GM23248 (cell line): Measurements from ENCODE around the gene ACOT9. TPM values are rescaled to one million over a fixed set of nuclear protein-coding genes. Genes with fewer than 3 reads are reported as not detected.
"Not testable (repeated sequence)": the region's sequence is repeated elsewhere in the genome, so short reads cannot be mapped to it uniquely, and the experiment has no call there.

Experiments
- DNase-seq: peaks from one replicate; pipeline ENCODE4 v3.0.0-alpha.2; 2015
- H2AFZ ChIP-seq: fragments of 200-600 bp; sonication (generic); 2 replicates; pipeline ENCODE4 v1.6.1; 2016; ENCODE audit warnings: antibody characterized with exemption
- H3F3A ChIP-seq: fragments of 200-600 bp; sonication (generic); 2 replicates; pipeline ENCODE4 v1.6.1; 2016; ENCODE audit warnings: mild to moderate bottlenecking, antibody characterized with exemption, mixed run types; ENCODE audit not compliant: insufficient read depth
- H3K27ac ChIP-seq: fragments of 200-600 bp; sonication (generic); 2 replicates; pipeline ENCODE4 v1.5.1; 2016; ENCODE audit warnings: mild to moderate bottlenecking
- H3K27me3 ChIP-seq: fragments of 200-600 bp; sonication (generic); replicated peaks from 2 replicates; pipeline ENCODE4 v1.6.1; 2016; ENCODE audit warnings: mild to moderate bottlenecking; ENCODE audit not compliant: insufficient read depth
- H3K36me3 ChIP-seq: fragments of 200-600 bp; sonication (generic); 2 replicates; pipeline ENCODE4 v1.6.1; 2016; ENCODE audit warnings: low read depth, mild to moderate bottlenecking
- H3K4me1 ChIP-seq: fragments of 200-600 bp; sonication (generic); 2 replicates; pipeline ENCODE4 v1.6.1; 2016; ENCODE audit warnings: mild to moderate bottlenecking; ENCODE audit not compliant: insufficient read depth
- H3K4me2 ChIP-seq: fragments of 200-600 bp; sonication (generic); one replicate; pipeline ENCODE4 v1.6.1; 2016; ENCODE audit warnings: mild to moderate bottlenecking; ENCODE audit not compliant: unreplicated experiment
- H3K4me3 ChIP-seq: fragments of 200-600 bp; sonication (generic); 2 replicates; pipeline ENCODE4 v1.5.1; 2016; ENCODE audit warnings: mild to moderate bottlenecking
- H3K79me2 ChIP-seq: fragments of 200-600 bp; sonication (generic); 2 replicates; pipeline ENCODE4 v1.6.1; 2016; ENCODE audit warnings: mild to moderate bottlenecking; ENCODE audit not compliant: insufficient read depth
- H3K9ac ChIP-seq: fragments of 200-600 bp; sonication (generic); 2 replicates; pipeline ENCODE4 v1.6.1; 2016; ENCODE audit warnings: mild to moderate bottlenecking
- H3K9me2 ChIP-seq: fragments of 200-600 bp; sonication (generic); 2 replicates; pipeline ENCODE4 v1.6.1; 2016; ENCODE audit warnings: mixed run types, mild to moderate bottlenecking, moderate library complexity; ENCODE audit not compliant: insufficient read depth
- H3K9me3 ChIP-seq: fragments of 200-600 bp; sonication (generic); one replicate; pipeline ENCODE4 v1.6.1; 2017; ENCODE audit warnings: low read depth
- H4K20me1 ChIP-seq: fragments of 200-600 bp; sonication (generic); 2 replicates; pipeline ENCODE4 v1.6.0; 2016; ENCODE audit not compliant: insufficient read depth
- EZH2 ChIP-seq: fragments of 200-600 bp; sonication (generic); IDR thresholded peaks from 2 replicates; pipeline ENCODE4 v1.6.1; 2018; ENCODE audit warnings: antibody characterized with exemption, mild to moderate bottlenecking; ENCODE audit not compliant: insufficient read depth, poor library complexity, severe bottlenecking
- EZH2phosphoT487 ChIP-seq: fragments of 200-600 bp; sonication (generic); IDR thresholded peaks from 2 replicates; pipeline ENCODE4 v1.6.1; 2018; ENCODE audit warnings: antibody characterized with exemption, moderate library complexity, mild to moderate bottlenecking, low read depth; ENCODE audit not compliant: insufficient read depth
- WGBS, 2 experiments: methylation state at CpG; one replicate each; pipeline ENCODE4 v1.1.6; 2015 to 2017; ENCODE audit warnings: low lambda C conversion rate in 2 of 2, low coverage in 1 of 2; ENCODE audit errors: missing lambda C conversion rate in 2 of 2; 5-methylcytosine and 5-hydroxymethylcytosine counted together
- in situ Hi-C: fragments of 300-500 bp; cut with MboI; formaldehyde crosslinking; loops from 2 replicates; pipeline ENCODE4 v1.15.0; 2020
- polyA plus RNA-seq: library from polyadenylated mRNA; unstranded; fragments of >200 nt; fragmentation: Nextera tagmentation; extraction: Ambion mirVana; gene quantifications from 2 replicates; pipeline ENCODE4 v1.2.1, GENCODE V29; 2016
- small RNA-seq: library from RNA; depleted of rRNA; stranded (forward); fragments of <200 nt; gene quantifications from one replicate; pipeline ENCODE3, GENCODE V24; 2014; ENCODE audit warnings: low read depth, low replicate concordance
- total RNA-seq: library from RNA; depleted of rRNA; stranded (reverse); fragments of >200 nt; shearing (Covaris generic); gene quantifications from 2 replicates; pipeline ENCODE4 v1.2.3, GENCODE V29; 2014; rRNA removed

The ACOT9 gene
- total and polyA plus RNA-seq, 2 experiments from 2014 or later, result 66.7 to 85.2 TPM

DNA sequence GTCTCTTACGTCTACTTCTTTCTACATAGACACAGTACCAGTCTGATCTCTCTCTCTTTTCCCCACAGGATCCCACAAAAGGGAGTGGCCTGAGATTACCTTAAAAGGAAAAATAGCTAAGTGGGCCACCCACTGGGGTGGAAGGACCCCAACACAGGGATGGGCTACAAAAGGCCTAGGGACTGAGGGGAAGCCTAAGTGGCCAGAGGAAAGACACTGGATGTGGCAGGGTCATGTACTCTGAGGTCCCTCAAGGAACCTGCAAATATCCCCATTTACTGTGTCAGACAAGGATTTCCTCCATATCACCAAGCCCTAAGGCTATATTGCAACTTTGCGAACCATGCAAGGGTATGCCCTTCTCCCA, 82.3 kb downstream of the ACOT9 start:
- Histone ChIP-seq H3K4me2 (no peak overlapping the region), H3K27me3 (no peaks in the 10 kb centered on the region), H3K9ac (no peak overlapping the region), H4K20me1 (no peaks in the 10 kb centered on the region), H3K27ac (no peak overlapping the region), H2AFZ (no peak overlapping the region), H3K4me3 (no peak overlapping the region), H3K4me1 (peaks cover 5% of the 10 kb centered on the region; the same call in 1 of the 2 replicates), H3F3A (peaks cover 17% of the 10 kb centered on the region), H3K9me3 (no peaks in the 10 kb centered on the region), H3K79me2 (no peaks in the 10 kb centered on the region), H3K9me2 (no peaks in the 10 kb centered on the region), H3K36me3 (no peaks in the 10 kb centered on the region)
- 94 to 95% methylated on average over 2 of the region's 2 CpGs for WGBS, 2 experiments
- in situ Hi-C loops, result no loop called here
- TF ChIP-seq EZH2phosphoT487 (no peak), EZH2 (no peak)
- DNase-seq, result no peak

DNA sequence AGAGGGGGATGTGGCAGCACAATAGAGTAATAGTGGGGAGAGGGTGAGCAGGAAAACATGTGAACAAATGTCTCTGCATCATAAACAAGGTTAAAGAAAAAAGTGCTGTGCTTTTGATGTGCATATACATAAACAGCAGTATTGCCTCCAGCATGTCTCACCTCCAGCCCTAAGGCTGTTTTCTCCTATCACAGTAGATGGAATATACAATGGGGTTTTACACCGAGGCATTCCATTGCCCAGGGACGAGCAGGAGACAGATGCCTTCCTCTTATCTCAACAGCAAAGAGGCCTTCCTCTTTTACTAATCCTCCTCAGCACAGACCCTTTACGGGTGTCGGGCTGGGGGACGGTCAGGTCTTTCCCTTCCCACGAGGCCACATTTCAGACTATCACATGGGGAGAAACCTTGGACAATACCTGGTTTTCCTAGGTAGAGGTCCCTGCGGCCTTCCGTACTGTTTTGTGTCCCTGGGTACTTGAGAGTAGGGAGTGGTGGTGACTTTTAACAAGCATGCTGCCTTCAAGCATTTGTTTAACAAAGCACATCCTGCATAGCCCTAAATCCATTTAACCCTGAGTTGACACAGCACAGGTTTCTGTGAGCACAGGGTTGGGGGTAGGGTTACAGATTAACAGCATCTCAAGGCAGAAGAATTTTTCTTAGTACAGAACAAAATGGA, 82.9 kb downstream of the ACOT9 start:
- H3K9me3 ChIP-seq, H3K79me2 ChIP-seq, H2AFZ ChIP-seq, H3K4me2 ChIP-seq, H3K27me3 ChIP-seq, H4K20me1 ChIP-seq, H3K9me2 ChIP-seq, in situ Hi-C loops, H3K27ac ChIP-seq, H3K4me1 ChIP-seq, DNase-seq, H3K4me3 ChIP-seq, H3K36me3 ChIP-seq, H3K9ac ChIP-seq: not testable (repeated sequence)
- 63 to 77% methylated on average over 7 to 8 of the region's 8 CpGs for WGBS, 2 experiments
- peaks cover 17% of the 10 kb centered on the region for H3F3A ChIP-seq

DNA sequence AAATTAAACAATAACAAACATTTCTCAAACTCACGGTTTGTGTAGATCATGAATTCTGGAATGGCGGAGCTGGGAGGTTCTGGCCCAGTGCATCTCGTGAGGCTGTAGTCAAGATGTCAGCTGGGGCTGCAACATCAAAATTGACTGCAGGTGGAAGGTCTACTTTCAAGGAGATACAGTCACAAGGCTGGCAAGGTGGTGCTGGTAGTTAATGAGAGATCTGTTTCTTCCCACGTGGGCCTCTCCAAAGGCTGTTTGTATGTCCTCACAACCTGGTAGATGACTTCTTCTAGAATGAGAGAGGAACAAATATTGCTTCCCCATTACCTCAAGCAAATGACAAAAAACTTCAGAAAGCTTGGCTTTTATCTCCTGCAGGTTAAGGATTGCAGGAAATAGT, 83.7 kb downstream of the ACOT9 start:
- TF ChIP-seq EZH2, result no peak
- TF ChIP-seq EZH2phosphoT487, result no peak
- 84 to 85% methylated on average over 4 of the region's 4 CpGs for WGBS, 2 experiments
- no peak for DNase-seq
- no peak overlapping the region for H3K27ac ChIP-seq
- no peaks in the 10 kb centered on the region for H3K27me3 ChIP-seq
- peaks cover 17% of the 10 kb centered on the region for H3F3A ChIP-seq
- no peak overlapping the region for H2AFZ ChIP-seq
- H3K9me2 ChIP-seq, result no peaks in the 10 kb centered on the region
- H4K20me1 ChIP-seq, result no peaks in the 10 kb centered on the region
- peaks cover 5% of the 10 kb centered on the region; the same call in 1 of the 2 replicates for H3K4me1 ChIP-seq
- no peak overlapping the region for H3K9ac ChIP-seq
- no peak overlapping the region for H3K4me3 ChIP-seq
- H3K4me2 ChIP-seq, result no peak overlapping the region
- H3K9me3 ChIP-seq, result no peaks in the 10 kb centered on the region
- no peaks in the 10 kb centered on the region for H3K36me3 ChIP-seq
- in situ Hi-C loops, result no loop called here
- no peaks in the 10 kb centered on the region for H3K79me2 ChIP-seq

DNA sequence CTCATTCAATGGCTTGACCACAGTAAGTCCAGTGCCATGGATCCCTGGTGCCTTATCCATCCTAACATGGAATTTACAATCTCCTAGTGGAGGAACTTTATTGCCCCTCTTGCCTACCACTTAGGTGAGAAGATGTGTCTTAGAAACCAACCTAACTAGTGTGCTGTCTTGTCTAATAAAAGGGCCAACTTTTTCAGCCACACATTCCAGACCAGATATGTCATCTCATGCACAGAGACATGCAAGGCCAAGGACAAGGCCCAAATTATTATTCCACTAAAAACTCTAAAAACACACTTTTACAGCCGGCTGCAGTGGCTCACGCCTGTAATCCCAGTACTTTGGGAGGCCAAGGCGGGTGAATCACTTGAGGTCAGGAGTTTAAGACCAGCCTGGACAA, 86.4 kb downstream of the ACOT9 start:
- Histone ChIP-seq H3K27me3 (no peaks in the 10 kb centered on the region), H3K9me3 (no peaks in the 10 kb centered on the region), H3F3A (no peaks in the 10 kb centered on the region), H3K36me3 (no peaks in the 10 kb centered on the region), H3K79me2 (no peaks in the 10 kb centered on the region), H3K27ac (no peak overlapping the region), H3K9ac (no peak overlapping the region), H4K20me1 (no peaks in the 10 kb centered on the region), H3K4me2 (no peak overlapping the region), H3K4me3 (no peak overlapping the region), H2AFZ (no peak overlapping the region), H3K9me2 (no peaks in the 10 kb centered on the region), H3K4me1 (no peaks in the 10 kb centered on the region)
- peak; percentile 36 for DNase-seq
- in situ Hi-C loops, result no loop called here
- no peak for TF ChIP-seq EZH2
- TF ChIP-seq EZH2phosphoT487, result no peak
- WGBS, 2 experiments, result 25 to 29% methylated on average over 3 of the region's 3 CpGs

DNA sequence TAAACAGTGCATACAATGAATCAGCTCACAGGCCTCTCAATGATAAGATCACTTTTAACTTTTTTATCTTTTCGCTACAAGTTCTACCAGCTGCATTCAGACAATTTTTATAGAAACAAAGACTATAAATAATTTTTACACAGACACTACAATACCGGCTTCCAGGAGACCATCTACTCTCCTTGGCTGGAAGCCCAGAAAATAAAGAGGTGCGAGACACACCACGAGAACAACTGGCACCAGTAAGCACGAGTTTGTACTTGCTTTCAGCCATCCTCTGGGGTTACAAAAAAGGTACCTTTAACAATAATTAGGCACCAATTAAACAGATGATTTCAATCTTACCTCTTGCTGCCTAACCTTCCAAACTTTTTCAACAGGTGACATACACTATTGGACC, 87.0 kb downstream of the ACOT9 start:
- in situ Hi-C loops, result no loop called here

More for the DNA sequence above, 87.0 kb downstream of the ACOT9 start:
- no peak overlapping the region for H3K27ac ChIP-seq
- no peak for DNase-seq
- H3K4me3 ChIP-seq, result no peak overlapping the region
- WGBS, 2 experiments, result 91 to 92% methylated on average over 5 of the region's 5 CpGs
- TF ChIP-seq EZH2phosphoT487 (no peak), EZH2 (no peak)
- no peak overlapping the region for H2AFZ ChIP-seq
- no peaks in the 10 kb centered on the region for H3K9me3 ChIP-seq
- no peak overlapping the region for H3K4me2 ChIP-seq
- H3K9me2 ChIP-seq, result no peaks in the 10 kb centered on the region
- H3F3A ChIP-seq, result no peaks in the 10 kb centered on the region
- no peaks in the 10 kb centered on the region for H3K36me3 ChIP-seq
- no peaks in the 10 kb centered on the region for H3K4me1 ChIP-seq
- no peaks in the 10 kb centered on the region for H3K79me2 ChIP-seq
- H3K9ac ChIP-seq, result no peak overlapping the region
- H4K20me1 ChIP-seq, result no peaks in the 10 kb centered on the region
- H3K27me3 ChIP-seq, result no peaks in the 10 kb centered on the region

Small RNA genes within 50 kb of the gene (small RNA-seq; reads per million reads assigned to genes)
- gene RF00019, result not detected

Other genes with a start within 250 kb of the ACOT9 start
- 447 and 571 TPM in 2 replicates for gene PRDX4, start 75.8 kb downstream of the ACOT9 start, total RNA-seq
- gene PRDX4, start 75.8 kb downstream of the ACOT9 start, polyA plus RNA-seq, result 679 and 696 TPM in 2 replicates
- 168 and 171 TPM in 2 replicates for gene SAT1, start 39.9 kb upstream of the ACOT9 start, total RNA-seq
- gene SAT1, start 39.9 kb upstream of the ACOT9 start, polyA plus RNA-seq, result 223 and 245 TPM in 2 replicates
- 7.3 and 8.6 TPM in 2 replicates for gene APOO, start 164.7 kb upstream of the ACOT9 start, total RNA-seq
- gene APOO, start 164.7 kb upstream of the ACOT9 start, polyA plus RNA-seq, result 20.2 and 21.0 TPM in 2 replicates
- not detected in 2 replicates for gene CXorf58, start 164.7 kb upstream of the ACOT9 start, total RNA-seq
- gene CXorf58, start 164.7 kb upstream of the ACOT9 start, polyA plus RNA-seq, result not detected in 2 replicates